ACC112 (cell line): Measurements from ENCODE around the gene CLDN15.

Experiments used
- H2AFZ ChIP-seq: fragments of 200-600 bp; sonication (generic); one replicate; pipeline ENCODE4 v1.6.0; 2017; ENCODE audit warnings: antibody characterized with exemption, low read length; ENCODE audit not compliant: unreplicated experiment
- H3K27ac ChIP-seq: fragments of 200-600 bp; sonication (generic); 2 replicates; pipeline ENCODE4 v1.5.1; 2014; ENCODE audit warnings: low read depth, mild to moderate bottlenecking, antibody characterized with exemption, low read length, moderate library complexity
- H3K27me3 ChIP-seq: fragments of 200-600 bp; sonication (generic); 2 replicates; pipeline ENCODE4 v1.6.1; 2014; ENCODE audit warnings: mild to moderate bottlenecking, antibody characterized with exemption, low read length, moderate library complexity, mixed read lengths; ENCODE audit not compliant: insufficient read depth
- H3K36me3 ChIP-seq: fragments of 200-600 bp; sonication (generic); 2 replicates; pipeline ENCODE4 v1.6.1; 2016; ENCODE audit warnings: mild to moderate bottlenecking, antibody characterized with exemption, low read length, moderate library complexity, mixed read lengths; ENCODE audit not compliant: insufficient read depth
- H3K4me1 ChIP-seq: fragments of 200-600 bp; sonication (generic); one replicate; pipeline ENCODE4 v1.6.1; 2016; ENCODE audit warnings: low read length, mixed read lengths; ENCODE audit not compliant: insufficient read depth, unreplicated experiment, control insufficient read depth
- H3K4me3 ChIP-seq: fragments of 200-600 bp; sonication (generic); 2 replicates; pipeline ENCODE4 v1.5.1; 2014; ENCODE audit warnings: mild to moderate bottlenecking, low read depth, low read length
- H3K79me2 ChIP-seq: fragments of 200-600 bp; sonication (generic); one replicate; pipeline ENCODE4 v1.6.0; 2016; ENCODE audit warnings: low read length; ENCODE audit not compliant: control insufficient read depth, unreplicated experiment, insufficient read depth

The CLDN15 gene

DNA sequence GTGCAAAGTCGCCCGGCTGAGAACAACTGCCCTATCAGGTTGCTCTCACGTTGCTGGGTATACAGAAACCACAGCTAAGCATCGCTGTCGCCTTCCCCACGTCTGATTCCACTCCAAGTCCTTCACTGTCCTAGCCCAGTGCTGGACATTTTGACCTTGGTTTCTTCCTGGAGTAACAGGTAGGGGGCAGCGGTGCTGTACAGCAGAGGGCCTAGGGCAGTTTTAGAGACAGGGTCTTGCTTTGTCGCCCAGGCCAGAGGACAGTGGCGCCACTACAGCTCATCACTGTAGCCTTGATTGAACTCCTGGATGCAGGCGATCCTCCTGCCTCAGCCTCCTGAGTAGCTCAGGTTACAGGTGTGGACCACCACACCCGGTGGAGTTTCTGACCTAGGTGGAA is 2.6 kb downstream of the CLDN15 start:
- H3K27me3 ChIP-seq: no peaks in the 10 kb centered on the region
- H3K4me3 ChIP-seq: no peak overlapping the region
- H3K36me3 ChIP-seq: no peaks in the 10 kb centered on the region
- H3K79me2 ChIP-seq: no peaks in the 10 kb centered on the region
- H3K27ac ChIP-seq: no peak overlapping the region
- peaks cover 20% of the 10 kb centered on the region for H3K4me1 ChIP-seq
- H2AFZ ChIP-seq: no peak overlapping the region

DNA sequence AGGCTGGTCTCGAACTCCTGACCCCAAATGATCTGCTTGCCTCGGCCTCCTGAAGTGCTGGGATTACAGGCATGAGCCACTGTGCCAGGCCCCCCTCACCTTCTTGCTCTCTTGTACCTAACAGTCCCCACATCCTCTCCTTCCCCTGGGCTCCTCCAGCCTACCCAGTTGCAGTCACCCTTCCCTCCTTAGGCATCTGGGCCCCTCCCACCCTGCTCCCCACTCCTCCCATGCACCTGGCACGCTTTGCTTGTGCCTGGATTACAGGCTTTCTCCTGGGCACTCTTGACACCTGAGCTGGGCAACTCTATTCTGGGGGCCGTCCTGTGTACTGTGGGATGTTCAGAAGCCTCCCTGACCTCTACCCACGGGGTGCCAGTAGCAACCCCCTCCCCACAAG is 3.0 kb downstream of the CLDN15 start:
- Histone ChIP-seq H2AFZ (no peak overlapping the region), H3K27me3 (no peaks in the 10 kb centered on the region), H3K4me1 (peaks cover 20% of the 10 kb centered on the region), H3K4me3 (no peak overlapping the region), H3K27ac (no peak overlapping the region), H3K36me3 (no peaks in the 10 kb centered on the region), H3K79me2 (no peaks in the 10 kb centered on the region)

DNA sequence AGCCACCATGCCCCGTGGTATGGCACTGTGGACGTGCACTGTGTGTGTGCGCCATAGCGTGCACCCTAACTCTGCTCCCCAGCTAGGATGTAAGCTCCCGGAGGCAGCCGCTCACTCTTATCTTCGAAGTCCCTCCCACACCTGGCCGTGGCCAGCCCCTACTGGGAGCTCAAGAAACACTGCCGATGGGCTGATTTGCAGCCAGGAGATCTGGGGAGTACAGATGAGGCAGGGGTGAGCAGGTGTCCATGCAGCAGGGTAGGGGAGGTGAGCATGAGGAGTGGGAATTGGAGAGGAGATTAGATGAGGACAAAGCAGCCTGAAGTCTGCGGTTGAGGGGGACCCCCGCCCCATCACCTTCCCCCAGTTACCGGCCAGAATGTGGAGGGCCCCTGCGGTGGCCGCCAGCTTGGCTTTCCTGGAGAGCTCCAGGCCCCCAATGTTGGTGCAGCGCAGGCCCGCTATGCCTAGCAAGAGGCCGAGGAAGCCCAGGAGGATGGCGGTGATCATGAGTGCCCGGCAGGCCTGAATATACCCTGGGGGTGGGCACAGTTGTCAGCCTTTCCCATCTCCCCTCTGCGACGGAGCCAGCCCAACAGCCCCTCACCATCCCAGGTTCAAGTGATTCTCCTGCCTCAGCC is 3.6 kb downstream of the CLDN15 start:
- Histone ChIP-seq H3K4me1 (peaks cover 20% of the 10 kb centered on the region), H3K27me3 (no peaks in the 10 kb centered on the region), H3K36me3 (no peaks in the 10 kb centered on the region), H3K27ac (no peak overlapping the region), H3K4me3 (no peak overlapping the region), H2AFZ (no peak overlapping the region), H3K79me2 (no peaks in the 10 kb centered on the region)

DNA sequence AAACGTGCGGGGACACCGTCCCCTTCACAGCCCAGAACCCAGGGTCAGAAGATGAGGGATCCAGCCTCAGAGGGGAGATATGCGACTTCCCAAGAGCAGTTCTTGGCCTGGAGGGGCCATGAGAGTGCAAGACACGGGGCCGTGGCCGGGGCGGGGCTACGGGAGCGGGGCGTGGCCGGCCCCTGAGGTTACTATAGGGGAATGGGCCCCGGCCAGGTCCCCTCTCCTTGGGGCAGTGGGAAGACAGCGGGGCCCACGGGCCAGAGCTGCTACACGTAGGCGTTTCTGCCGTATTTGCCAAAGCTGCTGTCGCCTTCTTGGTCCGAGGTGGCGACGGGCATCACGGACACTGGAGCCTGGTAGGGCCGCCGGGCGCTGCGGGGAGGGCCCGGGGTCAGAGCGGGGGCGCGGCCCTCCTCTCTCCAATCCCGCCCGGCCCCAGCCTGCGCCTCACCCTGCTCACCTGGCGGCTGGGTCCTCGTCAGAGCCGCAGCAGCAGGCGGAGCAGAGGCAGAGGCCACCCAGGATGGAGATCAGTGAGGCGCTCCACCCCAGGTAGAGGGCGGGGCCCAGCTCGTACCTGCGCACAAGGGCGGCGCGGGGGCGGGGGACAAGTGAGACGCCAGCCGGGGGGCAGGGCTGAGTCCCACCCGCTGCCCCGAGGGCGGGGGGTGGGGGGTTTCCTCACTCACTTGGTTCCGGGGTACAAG is 5.3 kb downstream of the CLDN15 start:
- no peak overlapping the region for H3K4me3 ChIP-seq
- H2AFZ ChIP-seq: no peak overlapping the region
- H3K27ac ChIP-seq: no peak overlapping the region
- no peaks in the 10 kb centered on the region for H3K79me2 ChIP-seq
- H3K27me3 ChIP-seq: no peaks in the 10 kb centered on the region
- H3K36me3 ChIP-seq: no peaks in the 10 kb centered on the region
- peaks cover 10% of the 10 kb centered on the region for H3K4me1 ChIP-seq

DNA sequence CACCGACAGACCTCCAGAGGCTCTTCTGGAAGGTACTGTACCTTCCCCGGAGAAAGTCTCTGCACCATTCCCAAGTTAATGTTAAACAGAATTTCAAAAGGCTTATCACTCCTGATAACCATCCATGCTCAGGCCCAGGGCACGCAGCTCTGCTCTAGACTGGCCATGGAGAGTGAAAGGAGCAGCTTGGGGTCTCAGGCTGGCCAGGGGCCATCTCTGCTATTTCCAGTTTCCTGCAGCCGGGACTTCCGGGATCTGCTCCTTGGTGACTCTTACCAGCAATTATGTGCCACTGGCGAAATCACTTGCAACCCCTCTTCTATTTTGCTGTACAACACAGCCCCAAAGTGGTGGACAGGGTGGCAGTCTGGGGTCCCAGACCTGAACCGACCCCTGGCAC is 6.0 kb downstream of the CLDN15 start:
- H3K79me2 ChIP-seq: no peaks in the 10 kb centered on the region
- peaks cover 5% of the 10 kb centered on the region for H3K4me1 ChIP-seq
- no peaks in the 10 kb centered on the region for H3K27me3 ChIP-seq
- H2AFZ ChIP-seq: no peak overlapping the region
- no peak overlapping the region for H3K27ac ChIP-seq
- H3K4me3 ChIP-seq: no peak overlapping the region
- no peaks in the 10 kb centered on the region for H3K36me3 ChIP-seq

DNA sequence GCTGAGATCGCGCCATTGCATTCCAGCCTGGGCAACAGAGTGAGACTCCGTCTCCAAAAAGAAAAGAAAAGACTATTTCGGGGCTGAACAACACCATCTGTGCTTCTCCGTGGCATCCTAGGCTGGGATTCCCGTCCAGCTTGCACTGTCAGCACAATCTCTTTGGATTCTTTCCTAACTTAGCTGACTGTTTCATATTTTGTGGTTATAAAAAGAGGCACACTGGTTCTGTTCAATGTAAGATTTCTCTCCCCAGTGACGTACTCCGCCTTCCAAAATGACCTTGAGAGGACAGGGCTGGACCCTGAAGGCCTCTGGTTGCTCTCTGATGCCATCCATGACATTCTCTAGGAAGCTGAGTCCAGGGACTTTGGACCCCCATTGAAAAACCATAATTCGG is 10.9 kb downstream of the CLDN15 start:
- H3K4me3 ChIP-seq: no peak overlapping the region
- H3K79me2 ChIP-seq: no peaks in the 10 kb centered on the region
- H3K27ac ChIP-seq: no peak overlapping the region
- H2AFZ ChIP-seq: no peak overlapping the region
- H3K4me1 ChIP-seq: peaks cover 1% of the 10 kb centered on the region
- no peaks in the 10 kb centered on the region for H3K27me3 ChIP-seq
- peaks cover 9% of the 10 kb centered on the region; the same call in 1 of the 2 replicates for H3K36me3 ChIP-seq

DNA sequence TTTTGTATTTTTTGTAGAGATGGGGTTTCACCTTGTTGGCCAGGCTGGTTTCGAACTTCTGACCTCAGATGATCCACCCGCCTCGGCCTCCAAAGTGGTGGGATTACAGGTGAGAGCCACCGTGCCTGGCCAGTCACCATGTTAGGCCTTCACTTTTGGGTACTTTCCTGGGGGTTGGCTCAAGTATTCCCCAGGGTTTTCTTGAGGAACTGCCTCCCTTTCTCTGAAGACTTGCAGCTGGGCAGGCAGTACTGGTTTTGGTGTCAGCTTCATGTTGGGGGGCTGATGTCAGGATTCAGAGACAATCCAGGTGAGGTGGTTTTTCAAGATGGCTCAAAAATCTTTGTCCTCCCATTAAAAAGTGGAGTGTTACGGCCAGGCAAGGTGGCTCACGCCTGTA is 12.0 kb downstream of the CLDN15 start:
- Histone ChIP-seq H3K4me3 (no peak overlapping the region), H3K4me1 (no peaks in the 10 kb centered on the region), H3K79me2 (peaks cover 6% of the 10 kb centered on the region), H3K36me3 (peaks cover 9% of the 10 kb centered on the region; the same call in 1 of the 2 replicates), H3K27me3 (no peaks in the 10 kb centered on the region), H3K27ac (no peak overlapping the region), H2AFZ (no peak overlapping the region)

DNA sequence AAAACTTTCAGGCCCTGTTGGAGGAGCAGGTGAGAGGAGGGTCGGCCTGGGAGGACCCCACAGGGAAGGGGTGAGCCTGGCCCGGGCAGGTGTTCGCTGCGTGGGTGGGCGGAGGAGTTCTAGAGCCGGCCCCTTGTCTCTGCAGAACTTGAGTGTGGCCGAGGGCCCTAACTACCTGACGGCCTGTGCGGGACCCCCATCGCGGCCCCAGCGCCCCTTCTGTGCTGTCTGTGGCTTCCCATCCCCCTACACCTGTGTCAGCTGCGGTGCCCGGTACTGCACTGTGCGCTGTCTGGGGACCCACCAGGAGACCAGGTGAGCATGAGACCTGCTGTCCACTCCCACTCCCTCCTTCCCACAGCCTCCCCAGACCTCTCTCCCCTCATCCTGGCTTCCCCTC is 14.1 kb downstream of the CLDN15 start:
- no peaks in the 10 kb centered on the region for H3K4me1 ChIP-seq
- no peak overlapping the region for H2AFZ ChIP-seq
- H3K27me3 ChIP-seq: no peaks in the 10 kb centered on the region
- H3K36me3 ChIP-seq: peaks cover 9% of the 10 kb centered on the region; the same call in 1 of the 2 replicates
- H3K4me3 ChIP-seq: no peak overlapping the region
- peaks cover 26% of the 10 kb centered on the region for H3K79me2 ChIP-seq
- H3K27ac ChIP-seq: no peak overlapping the region

DNA sequence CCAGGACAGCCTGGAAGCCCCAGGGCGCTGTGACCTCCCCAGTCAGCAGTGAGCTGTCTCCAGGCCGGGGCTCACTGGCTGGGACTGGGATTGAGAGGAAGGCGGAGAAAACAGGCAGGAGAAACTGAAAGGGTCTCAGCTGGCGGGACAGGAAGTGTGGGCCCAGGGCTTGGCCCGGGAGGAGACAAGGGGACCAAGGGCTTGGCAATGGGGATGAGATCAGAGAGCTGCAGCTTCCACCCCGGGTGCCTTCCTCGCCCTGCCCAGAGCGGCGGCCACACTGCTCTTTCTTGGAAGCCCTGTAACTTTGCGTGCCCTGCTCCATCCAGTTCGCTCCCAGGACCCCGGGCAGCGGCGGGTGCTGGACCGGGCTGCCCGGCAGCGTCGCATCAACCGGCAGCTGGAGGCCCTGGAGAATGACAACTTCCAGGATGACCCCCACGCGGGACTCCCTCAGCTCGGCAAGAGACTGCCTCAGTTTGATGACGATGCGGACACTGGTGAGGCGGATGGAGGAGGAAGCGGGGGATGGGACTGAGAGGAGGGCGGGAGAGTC is 15.2 kb downstream of the CLDN15 start:
- no peaks in the 10 kb centered on the region for H3K4me1 ChIP-seq
- H2AFZ ChIP-seq: no peak overlapping the region

DNA sequence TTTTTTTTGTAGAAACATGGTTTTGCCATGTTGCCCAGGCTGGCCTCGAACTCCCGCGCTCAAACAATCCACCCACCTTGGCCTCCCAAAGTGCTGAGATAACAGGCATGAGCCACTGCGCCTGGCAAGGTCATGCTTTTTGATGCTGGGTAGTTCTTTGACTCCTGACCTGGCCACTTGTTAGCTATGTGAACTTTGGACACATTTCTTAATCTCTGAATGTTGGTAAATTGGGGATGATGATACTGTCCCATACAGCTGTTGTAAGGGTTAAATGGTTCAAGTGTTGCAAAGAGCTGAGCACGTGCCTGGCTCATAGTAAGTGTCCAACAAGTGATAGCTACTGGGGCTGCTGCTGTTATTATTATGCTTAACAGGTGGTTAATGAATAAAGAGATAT is 17.3 kb downstream of the CLDN15 start:
- Histone ChIP-seq H3K79me2 (peaks cover 51% of the 10 kb centered on the region), H3K27me3 (no peaks in the 10 kb centered on the region)

More for the DNA sequence above, 15.2 kb downstream of the CLDN15 start:
- H3K36me3 ChIP-seq: peaks cover 9% of the 10 kb centered on the region; the same call in 1 of the 2 replicates
- H3K4me3 ChIP-seq: no peak overlapping the region
- no peaks in the 10 kb centered on the region for H3K27me3 ChIP-seq
- H3K27ac ChIP-seq: no peak overlapping the region
- peaks cover 31% of the 10 kb centered on the region for H3K79me2 ChIP-seq

More for the DNA sequence above, 17.3 kb downstream of the CLDN15 start:
- no peak overlapping the region for H3K4me3 ChIP-seq
- H3K27ac ChIP-seq: no peak overlapping the region
- H2AFZ ChIP-seq: no peak overlapping the region
- peaks cover 8% of the 10 kb centered on the region for H3K4me1 ChIP-seq
- peaks cover 9% of the 10 kb centered on the region; the same call in 1 of the 2 replicates for H3K36me3 ChIP-seq
